ENCODE results near the gene ARMC9.
"Not testable (repeated sequence)": the region's sequence is repeated elsewhere in the genome, so short reads cannot be mapped to it uniquely, and the experiment has no call there.

Gene ARMC9

GRCh38 chr2:231342061-231342711 is 143.8 kb downstream of the ARMC9 start:
- no peak for DNase-seq (ENCODE audit: low spot score)

DNA sequence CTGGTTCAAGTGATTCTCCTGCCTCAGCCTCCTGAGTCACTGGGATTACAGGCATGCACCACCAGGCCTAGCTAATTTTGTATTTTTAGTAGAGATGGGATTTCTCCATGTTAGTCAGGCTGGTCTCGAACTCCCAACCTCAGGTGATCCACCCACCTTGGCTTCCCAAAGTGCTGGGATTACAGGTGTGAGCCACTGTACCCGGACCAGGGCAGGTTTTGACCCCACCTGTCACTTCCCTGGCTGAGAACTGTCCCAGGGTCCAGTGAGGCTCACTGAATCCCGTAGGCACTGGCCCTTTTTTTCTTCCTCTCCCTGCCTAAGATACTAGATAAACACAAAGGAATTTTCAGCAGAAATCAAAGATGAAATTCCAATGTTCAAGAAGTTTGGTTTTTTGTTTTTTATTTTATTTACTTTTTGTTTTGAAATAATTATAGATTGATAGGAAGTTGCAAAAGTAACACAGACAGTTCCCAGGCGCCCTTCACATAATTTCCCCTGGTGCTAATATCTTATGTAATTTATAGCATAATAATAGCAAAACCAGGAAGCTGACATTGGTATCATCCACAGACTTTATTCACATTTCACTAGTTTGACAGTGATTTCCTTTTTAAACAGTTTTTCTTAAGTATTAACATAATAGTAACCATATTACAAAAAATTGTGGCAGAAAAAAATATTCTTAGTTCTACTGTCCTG is 144.7 kb downstream of the ARMC9 start:
- DNase-seq (ENCODE audit: low spot score): no peak

GRCh38 chr2:231343988-231344387 is 145.6 kb downstream of the ARMC9 start:
- DNase-seq (ENCODE audit: low spot score): no peak

DNA sequence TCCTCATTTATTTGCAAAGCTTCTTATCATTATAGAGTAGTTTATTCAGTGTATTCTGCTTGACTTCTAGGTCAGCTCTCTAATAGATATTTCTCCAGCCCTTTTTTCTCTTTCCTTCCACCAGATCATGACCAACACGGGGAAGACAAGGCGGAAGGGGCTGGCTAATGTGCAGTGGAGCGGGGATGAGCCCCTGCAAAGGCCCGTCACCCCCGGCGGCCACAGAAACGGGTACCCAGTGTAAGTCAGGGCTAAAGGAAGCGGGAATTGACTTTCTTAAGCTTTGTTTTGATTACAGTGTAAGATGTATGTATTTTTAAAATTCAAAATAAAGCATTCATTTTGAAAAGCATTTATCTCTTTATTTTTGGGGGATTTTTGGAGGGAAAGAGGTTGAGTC is 146.4 kb downstream of the ARMC9 start:
- no peak for DNase-seq (ENCODE audit: low spot score)

DNA sequence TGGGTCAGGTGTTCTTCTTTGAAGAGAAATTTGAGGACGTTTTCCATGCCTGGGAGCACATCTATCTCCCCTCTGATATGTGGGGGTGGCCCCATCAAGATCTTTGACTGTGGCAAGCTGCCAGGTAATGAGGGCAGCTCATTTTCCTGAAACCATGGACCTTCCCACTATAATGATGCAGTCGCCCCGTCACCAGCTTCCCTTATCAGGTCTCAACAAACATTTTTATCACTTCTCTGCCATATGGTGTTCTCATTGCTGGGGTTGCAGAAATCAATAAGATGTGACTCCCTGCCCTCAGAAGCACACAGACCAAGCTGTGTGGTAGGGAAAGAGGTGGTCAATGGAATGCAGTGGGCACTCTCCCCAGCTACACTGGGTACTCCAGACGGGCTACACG is 148.7 kb downstream of the ARMC9 start:
- no peak for DNase-seq (ENCODE audit: low spot score)

DNA sequence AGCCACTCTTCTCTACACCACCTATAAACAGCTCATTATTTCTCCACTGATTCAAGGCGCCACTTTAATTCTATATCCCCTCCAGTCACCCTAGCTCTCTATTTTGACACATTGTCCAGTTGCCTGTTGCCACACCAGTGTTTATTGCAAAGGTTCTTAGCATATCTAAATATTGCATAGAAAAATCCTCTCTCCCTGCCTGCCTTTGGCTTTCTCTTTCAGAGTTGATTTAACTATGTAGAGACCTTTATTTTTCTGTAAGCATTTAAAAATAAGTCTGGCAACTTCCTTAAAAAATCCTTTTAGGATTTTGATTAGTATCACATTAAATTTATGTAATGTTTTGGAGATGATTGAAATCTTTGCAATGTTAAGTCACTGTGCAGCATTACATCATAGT is 149.2 kb downstream of the ARMC9 start:
- no peak for DNase-seq (ENCODE audit: low spot score)

DNA sequence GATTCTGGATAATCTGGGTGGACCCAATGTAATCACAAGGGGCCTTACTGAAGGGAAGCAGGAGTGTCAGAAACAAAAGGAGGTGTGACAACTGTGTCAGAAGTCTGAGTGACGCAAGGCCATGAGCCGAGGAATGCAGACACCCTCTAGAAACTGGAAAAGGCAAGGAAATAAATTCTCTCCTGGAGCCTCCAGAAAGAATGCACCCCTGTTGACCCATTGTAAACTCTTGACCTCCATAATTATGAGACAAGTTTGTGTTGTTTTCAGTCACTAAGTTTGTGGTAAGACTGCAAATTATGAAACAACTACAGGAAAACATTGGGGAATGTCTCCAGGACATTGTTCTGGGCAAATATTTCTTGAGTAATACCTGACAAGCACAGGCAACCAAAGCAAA is 149.7 kb downstream of the ARMC9 start:
- DNase-seq (ENCODE audit: low spot score): no peak

DNA sequence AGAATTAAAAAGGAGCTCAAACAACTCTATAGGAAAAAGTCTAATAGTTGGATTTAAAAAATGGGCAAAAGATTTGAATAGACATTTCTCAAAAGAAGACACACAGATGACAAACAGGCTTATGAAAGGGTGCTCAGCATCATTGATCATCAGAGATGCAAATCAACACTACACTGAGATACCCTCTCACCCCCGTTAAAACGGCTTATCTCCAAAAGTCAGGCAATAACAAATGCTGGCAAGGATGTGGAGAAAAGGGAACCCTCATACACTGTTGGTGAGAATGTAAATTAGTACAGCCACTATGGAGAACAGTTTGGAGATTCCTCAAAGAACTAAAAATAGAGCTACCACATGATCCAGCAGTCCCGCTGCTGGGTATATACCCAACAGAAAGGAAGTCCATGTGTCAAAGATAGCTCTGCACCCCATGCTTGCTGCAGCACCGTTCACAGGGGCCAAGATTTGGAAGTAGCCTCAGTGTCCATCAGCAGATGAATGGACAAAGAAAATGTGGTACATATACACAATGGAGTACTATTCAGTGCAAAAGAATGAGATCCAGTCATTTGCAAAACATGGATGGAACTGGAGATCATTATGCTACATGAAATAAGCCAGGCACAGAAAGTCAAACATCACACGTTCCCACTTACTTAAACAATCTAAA is 150.4 kb downstream of the ARMC9 start:
- peak; percentile 63 for DNase-seq (ENCODE audit: low spot score)

GRCh38 chr2:231349374-231349735 is 150.9 kb downstream of the ARMC9 start:
- not testable (repeated sequence) for DNase-seq (ENCODE audit: low spot score)

GRCh38 chr2:231351648-231352047 is 153.2 kb downstream of the ARMC9 start:
- no peak for DNase-seq (ENCODE audit: low spot score)

DNA sequence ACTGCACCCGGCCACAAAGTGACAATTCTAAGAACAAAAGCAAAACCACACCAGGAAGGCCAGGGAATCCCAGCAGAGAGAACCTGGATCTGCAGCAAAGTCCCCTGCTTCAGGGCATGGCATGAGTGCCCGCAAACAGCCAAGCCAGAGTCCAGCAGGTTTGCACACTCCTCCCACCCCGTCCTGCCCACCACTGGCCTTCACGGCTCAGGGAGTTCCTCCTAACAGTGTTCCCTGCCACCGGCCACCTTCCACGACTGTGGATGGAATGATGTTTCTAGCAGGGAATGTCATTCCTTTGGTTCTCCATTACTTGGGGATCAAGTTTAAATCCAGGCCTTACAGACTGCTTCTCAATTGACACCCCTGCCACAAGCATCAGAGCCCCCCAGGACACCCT is 155.0 kb downstream of the ARMC9 start:
- DNase-seq (ENCODE audit: low spot score): no peak

GRCh38 chr2:231355508-231356465 is 157.4 kb downstream of the ARMC9 start:
- DNase-seq (ENCODE audit: low spot score): no peak

DNA sequence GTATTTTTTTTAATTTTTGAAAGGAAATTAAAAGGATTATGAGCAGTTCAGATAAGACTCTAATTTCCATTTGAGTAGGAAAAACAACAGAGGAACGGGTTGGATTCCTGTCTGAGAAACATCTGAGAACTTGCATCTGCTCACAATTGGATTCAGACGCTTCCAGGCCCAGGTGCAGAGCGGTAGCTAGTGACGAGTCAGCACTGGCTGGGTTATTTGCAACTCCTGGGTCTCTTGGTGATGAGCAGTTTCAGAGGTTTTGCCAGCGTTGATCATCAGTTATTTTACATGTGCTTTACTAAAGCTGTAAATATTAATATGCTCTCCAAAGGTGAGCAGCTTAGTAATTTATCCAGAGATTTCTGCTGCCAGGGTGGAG is 158.0 kb downstream of the ARMC9 start:
- no peak for DNase-seq (ENCODE audit: low spot score)

DNA sequence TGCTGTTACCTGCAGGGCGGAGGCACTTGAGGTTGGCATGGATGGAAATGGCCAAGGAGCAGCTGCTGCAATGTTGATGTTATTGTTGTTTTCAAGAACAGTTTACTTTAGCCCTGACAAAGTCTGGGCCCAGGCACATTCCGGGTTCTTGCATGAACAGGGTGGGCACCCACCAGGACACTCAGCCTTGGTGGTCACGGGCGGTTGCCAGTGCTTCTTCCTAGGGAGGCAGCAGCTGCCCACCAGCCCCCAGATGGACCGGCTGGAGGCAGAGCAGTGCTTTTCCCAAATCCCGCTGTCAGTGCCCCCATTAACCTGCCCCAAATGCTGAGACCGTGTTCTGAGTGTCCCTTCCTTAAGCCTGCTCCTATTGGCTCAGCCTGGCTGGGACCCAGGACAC is 158.6 kb downstream of the ARMC9 start:
- no peak for DNase-seq (ENCODE audit: low spot score)

- no peak for DNase-seq (ENCODE audit: low spot score)
Measured at GRCh38 chr2:231357931-231358330, 159.5 kb downstream of the ARMC9 start.

DNA sequence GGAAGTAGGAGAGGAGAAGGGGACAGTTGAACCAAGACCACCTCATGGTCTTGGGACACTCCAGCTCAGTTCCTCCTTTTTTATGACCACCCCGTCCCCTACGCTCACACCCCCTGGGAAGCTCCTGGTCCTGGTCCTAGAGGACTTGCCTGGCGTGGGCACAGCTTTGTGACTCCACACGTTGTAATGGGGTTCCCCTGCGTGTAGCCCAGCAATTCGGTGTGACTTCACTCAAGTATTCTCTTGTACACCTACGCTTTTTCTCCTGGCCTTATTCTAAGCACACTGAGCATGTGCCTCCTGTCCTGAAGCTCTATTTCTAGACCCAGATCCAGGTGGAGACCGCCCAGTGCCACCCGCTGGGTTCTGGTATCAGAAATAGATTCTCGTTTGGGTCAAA is 161.0 kb downstream of the ARMC9 start:
- DNase-seq (ENCODE audit: low spot score): no peak

GRCh38 chr2:231359948-231360347 is 161.5 kb downstream of the ARMC9 start:
- DNase-seq (ENCODE audit: low spot score): no peak

GRCh38 chr2:231360401-231360800 is 162.0 kb downstream of the ARMC9 start:
- no peak for DNase-seq (ENCODE audit: low spot score)

- DNase-seq (ENCODE audit: low spot score): no peak
Measured at GRCh38 chr2:231360881-231361371, 162.5 kb downstream of the ARMC9 start.

- no peak for DNase-seq (ENCODE audit: low spot score)
Measured at GRCh38 chr2:231361701-231362554, 163.5 kb downstream of the ARMC9 start.

- DNase-seq (ENCODE audit: low spot score): no peak
Measured at GRCh38 chr2:231362555-231363184, 164.2 kb downstream of the ARMC9 start.
